ENCODE results near the gene AGTRAP.

AGTRAP gene, protein sequence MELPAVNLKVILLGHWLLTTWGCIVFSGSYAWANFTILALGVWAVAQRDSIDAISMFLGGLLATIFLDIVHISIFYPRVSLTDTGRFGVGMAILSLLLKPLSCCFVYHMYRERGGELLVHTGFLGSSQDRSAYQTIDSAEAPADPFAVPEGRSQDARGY

DNA sequence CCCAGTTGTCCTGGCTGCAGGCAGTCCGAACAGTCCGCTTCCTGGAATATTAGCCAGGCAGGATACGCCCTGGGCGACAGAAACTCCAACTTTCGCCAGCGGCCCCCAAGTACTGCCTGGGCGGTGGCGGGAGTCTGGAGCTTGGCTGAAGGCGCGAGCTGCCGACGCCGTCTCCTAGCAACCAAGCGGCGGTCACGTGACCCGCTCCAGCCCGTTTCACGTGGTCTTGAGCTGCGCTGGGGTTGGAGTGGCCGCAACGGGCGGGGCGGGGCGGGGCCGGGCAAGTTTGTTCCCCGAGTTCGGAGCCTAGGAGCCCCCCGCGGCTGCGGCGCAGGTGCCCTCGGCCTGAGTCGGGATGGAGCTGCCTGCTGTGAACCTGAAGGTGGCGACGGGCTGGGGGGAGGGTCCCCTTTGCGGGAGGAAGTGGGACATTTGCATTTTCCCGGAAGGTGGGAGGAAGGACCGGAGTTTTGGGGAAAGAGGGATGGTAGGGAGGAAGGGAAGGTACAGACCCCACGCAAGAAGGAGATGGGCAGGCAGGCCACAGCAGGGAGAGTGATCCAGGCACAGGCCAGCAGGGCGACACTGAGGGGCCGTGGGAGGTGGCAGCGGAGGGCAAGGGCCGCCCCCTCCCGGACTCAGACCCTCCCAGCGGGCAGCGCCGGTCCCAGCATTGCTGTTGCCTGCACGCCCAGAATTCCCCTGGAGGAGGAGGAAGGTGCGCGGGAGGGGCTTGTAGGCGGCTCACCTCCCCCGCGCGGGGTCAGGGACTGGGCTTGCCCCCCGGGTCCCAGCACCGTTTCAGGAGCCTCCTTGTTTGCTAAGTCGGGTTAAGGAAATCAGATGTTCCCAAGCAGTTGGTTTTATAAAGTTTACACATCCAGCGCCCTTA is at the start of gene AGTRAP:
AGTRAP (plus strand) TSS at position 283 of the 892 bp plus-strand sequence; CDS start at position 356, 73 bp downstream.
- peak; percentile 71 to 73 for DNase-seq (ENCODE audit: low read depth in 2 of 2)

DNA sequence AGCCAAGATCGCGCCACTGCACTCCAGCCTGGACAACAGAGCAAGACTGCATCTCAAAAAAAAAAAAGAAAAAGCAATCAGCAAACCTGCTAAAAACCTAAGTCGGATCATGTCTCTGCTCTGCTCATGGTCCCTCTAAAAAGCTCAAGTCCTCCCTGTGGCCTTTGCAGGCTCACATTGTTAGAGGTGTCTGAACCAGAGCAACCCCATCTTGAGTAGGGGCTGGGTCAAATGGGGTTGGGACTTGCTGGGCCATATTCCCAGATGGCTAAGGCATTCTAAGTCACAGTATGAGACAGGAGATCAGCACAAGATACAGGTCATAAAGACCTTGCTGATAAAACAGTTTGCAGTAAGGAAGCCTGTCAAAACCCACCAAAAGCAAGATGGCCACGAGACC is 47.4 kb upstream of the AGTRAP start:
- DNase-seq (ENCODE audit: low read depth in 2 of 2): no peak

DNA sequence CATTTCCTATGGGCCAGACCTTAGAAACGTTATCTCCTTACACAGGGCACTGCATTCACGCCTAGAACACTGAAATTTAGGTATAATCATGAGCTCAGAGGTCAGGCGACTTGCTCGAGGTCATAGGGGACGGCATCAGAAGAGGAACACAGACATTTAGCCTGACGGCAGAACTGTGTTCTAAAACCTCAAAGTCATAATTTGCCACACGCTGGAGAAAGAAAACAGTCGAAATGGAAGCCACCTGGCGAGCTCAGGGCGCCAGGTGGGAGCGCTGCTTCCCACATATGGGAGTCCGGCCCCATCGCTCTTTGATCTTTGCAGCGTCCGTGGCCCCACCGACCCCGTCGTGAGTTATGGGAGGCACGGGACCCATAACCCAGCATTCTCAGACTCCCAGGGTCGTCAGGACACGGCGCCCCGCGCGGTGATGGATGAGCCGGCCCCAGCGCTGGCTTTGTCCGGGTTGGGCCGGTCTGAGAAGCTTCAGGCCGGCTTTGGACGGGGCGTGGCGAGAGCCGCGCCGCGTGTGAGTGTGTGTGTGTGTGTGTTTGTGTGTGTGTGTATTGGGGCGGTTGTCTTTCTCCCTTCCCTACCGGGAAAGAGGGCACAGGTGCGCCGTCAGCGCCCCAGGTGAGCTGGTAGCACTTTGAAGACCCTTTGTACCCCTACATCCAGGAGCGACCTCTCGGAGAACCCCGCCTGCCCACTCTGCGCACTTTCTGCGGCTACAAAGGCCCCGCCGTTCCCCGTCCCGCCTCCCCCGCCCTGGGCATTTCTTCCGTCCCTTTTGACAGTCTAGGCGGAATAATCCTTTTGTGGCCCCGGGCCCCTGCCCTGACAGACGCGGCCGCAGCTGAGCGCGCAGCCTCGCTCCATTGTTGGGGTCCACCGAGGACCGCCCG is 45.3 kb upstream of the AGTRAP start:
- DNase-seq (ENCODE audit: low read depth in 2 of 2): no peak

DNA sequence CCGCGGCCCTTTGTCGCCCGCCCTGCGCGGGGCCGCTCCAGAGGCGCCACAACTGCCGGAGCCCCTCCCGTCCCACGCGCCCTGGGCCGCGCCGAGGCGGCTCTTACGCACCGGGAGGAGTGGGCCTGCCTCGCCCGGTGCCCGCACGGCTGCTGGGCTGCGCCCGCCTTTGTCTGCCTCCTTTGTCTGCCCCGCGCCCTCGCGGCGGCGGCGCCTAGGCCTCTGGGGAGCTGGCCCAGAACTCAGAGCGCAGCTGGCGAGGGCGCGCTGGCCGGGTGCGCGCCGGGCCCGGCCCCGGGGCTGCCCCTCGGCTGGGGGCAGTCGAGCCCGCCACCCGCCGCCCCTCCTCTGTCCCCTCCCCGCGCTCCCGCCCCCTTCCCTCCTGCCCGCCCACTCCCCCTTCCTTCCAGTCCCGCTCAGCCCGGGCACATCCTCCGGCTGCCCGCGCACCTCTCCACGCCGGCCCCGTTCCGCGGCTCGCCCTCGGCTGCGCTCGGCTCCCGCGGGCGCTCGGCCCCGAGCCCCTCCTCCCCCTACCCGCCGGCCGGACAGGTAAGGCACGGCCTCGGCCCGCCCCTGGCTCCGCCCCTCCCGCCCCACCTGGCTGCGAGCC is 44.5 kb upstream of the AGTRAP start, which contains the start of gene DRAXIN:
DRAXIN (plus strand) TSS at position 409 of the 613 bp plus-strand sequence. CDS start 14,549 bp downstream, outside the sequence.
- no peak for DNase-seq (ENCODE audit: low read depth in 2 of 2)

DNA sequence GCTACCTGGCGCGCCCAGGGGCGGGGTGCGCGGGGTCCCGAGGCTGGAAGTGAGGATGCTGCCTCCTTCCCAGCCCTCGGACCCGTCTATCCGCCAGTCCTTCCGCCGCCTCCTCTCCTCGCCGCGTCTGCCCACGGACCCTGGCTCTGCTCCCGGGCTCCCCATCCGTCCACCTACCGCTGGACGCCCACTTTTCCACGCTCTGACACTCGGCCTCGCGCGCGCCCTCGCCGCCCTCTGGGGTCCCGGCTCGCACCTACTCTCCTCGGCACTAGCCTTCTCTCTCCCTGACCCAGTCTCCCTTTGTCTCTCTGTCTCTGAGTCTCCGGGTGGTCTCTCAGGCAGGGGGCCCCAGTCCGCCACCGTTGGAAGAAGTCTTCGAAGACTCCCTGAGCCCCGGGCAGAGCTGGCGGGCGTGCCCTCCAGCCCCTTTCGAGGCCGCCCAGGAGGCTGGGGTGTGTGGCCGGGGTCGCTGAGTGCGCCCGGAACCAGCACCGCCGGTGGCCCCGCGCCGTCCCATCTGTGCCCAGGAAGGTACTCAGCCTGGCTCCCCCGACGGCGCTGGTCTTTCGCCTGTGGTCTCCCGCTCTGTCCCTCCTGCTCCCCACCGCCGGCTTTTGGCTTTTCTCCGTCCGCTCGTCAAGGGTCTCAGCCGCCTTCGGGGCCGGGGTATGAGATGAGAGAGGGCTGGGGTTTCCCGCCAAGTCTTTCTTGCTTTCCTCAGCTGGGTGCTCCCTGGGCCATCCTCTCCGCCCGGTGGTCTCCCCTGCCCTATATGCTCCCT is 43.8 kb upstream of the AGTRAP start:
- no peak for DNase-seq (ENCODE audit: low read depth in 2 of 2)

DNA sequence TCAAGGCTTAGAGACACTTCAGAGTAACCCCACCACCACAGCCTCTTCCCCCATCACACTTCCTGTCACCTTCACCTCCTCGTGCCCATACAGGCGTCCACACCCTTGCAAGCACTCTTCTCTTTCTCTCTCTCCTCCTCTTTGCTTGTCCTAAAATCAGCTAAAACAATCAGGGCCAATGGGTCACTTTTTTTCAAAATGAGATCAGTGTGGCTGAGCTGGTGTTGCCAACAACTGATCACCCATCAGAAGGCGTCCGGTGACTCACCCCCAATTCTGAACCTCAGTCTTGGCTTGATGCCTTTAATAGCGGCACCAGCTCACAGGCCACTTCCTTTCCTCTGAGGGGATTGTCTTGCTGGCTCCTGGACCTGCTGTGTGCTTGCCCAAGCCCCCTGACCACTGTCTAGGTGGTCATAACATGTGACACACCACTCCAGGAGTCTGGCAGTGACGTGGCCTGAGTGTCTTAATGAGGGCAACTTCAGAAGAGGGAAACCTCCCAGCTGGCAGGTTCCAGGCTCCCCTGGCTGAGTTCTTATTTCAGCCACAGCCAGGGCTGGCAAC is 42.8 kb upstream of the AGTRAP start:
- DNase-seq (ENCODE audit: low read depth in 2 of 2): peak; percentile 13 to 24

DNA sequence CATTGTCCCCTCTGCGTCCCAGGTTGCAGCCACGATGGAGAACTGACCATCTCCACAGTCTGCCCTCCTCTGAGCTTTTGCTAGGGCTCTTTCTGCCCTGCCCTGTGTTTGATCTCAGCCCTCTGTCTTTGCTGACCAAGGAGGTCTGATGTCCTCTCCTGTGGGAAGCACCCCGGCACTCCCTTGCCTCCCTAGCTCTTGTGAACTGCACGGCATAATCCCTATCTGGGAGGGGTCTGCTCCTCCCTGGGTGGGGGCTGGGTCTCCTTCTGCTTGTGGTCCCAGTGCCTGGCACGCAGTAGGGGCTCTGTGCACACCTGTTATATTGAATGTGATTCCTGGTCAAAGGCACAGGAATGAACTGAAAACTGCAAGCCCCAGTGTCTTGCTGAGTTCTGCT is 42.0 kb upstream of the AGTRAP start:
- DNase-seq (ENCODE audit: low read depth in 2 of 2): no peak

DNA sequence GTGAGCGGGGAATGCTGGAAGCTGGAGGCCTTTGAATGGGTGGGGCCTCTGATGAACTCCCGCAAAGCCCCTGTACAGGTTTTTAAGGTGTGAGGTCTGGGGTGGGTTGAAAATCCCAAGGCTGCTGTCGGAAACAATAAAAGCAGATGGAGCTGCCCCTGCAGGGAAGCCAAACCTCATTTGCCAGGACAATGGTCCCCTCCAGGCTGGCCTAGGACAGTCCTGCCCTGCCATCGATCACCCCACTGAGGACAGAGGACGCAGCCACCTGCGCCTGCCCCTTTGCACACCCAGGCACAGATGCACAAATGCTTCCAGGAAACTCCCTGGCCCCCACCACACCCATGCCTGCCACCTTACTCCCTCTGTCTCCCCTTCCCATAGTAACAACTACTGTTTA is 40.1 kb upstream of the AGTRAP start:
- no peak for DNase-seq (ENCODE audit: low read depth in 2 of 2)

DNA sequence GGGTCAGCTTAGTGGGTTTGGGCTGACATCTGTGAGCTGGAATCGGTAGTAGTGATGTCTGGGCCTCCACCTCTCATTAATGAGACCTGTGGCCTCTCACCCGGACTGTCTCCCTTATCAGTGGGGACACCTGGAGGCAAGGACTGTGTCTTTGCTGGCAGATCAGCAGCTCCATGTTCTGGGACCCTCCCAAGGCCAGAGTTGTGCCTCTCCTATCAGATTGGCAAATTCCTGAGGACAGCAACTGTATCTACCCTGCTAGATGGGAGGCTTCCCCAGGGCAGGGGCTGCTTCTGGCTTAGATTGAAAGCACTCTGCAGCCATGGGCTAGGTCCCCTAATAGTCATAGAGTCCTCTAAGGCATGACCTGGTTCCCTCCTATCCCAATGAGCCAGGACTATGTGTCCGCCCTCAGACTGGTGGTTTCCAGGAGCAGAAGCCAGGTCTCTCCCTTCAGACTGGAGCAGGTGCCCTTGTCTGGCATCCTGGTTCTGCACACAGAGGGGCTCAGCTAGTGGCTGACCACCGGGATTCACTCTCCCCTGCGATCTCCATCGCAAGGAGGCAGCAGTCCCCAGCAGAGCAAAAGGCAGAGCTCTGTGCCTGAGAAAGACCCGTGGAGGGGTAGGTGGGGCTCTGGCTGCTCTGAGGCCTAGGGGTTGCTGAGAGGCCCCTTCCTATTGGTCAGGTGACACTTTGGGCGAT is 38.6 kb upstream of the AGTRAP start:
- no peak for DNase-seq (ENCODE audit: low read depth in 2 of 2)

DNA sequence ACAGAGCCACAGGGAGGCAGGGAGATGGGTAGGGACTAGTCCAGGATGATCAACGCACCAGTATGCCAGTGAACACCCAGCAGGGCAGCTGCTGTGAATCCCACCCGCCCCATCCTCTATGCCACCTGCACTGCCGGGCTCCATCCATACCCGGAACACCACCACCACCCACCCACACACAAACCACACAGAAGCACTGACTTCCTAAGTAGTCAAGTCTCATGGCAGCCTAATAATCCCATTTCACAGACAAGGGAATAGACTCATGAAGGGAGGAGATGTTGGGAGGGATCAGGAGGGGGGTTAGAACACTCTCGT is 38.1 kb upstream of the AGTRAP start:
- DNase-seq (ENCODE audit: low read depth in 2 of 2): no peak

DNA sequence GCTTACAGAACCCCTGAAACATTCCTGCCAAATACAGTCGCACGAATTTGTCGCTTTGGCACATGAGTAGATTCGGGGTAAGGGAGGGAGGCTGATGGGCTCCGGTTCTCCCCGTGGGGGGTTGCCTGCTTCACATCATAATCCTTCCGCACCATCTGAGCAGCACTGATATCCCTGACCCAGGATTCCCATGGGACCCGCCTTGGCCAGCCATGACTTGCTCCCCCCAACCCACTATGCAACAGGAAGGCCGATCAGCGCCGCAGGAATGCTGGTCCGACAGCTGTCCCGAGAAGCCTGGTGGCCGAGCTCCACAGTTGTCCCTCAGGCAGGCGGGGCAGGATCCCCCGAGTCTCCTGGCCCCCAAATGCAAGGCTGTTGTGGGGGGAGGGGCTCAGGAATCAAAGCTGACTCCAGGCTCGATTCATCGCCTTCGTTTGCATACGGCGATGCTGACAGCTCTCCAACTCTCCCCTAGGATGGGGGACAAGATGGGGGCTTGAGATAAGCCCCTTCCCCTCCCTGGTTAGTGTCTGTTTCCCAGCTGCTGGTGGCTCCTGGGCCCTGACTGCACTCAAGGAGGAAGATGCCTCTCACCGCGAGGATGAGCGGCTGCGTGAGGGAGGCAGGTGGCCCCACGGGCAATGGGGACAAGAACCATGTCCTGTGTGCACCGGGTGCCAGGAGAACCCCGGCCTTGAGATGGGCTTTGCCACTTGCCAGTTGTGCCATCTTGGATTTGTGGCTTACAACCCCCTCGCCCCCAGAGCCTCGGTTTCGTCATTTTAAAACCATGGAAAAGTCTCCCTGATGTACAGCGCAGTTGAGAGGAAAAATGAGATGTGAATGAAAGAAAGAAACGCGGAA is 35.1 kb upstream of the AGTRAP start:
- no peak for DNase-seq (ENCODE audit: low read depth in 2 of 2)

DNA sequence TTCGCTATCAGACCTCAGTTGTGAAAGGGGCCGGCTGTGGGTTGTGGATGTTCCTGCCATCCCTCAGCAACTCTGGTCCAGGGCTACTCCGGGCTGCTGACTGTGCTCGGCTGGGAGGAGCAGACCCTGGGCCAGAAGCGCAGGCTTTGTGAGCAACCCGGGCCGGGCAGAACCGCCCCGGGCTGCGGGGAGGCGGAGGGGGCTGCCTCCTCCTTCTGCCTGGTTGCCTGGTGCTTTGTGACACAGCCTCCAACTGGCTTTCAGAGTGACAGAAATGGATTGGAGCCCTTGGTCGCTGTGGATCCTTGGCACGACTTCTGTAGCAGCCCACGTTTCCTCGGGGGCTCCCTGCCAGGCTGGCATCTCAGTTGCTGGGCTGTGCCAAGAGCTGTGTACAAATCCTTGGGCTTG is 34.4 kb upstream of the AGTRAP start:
- DNase-seq (ENCODE audit: low read depth in 2 of 2): no peak

DNA sequence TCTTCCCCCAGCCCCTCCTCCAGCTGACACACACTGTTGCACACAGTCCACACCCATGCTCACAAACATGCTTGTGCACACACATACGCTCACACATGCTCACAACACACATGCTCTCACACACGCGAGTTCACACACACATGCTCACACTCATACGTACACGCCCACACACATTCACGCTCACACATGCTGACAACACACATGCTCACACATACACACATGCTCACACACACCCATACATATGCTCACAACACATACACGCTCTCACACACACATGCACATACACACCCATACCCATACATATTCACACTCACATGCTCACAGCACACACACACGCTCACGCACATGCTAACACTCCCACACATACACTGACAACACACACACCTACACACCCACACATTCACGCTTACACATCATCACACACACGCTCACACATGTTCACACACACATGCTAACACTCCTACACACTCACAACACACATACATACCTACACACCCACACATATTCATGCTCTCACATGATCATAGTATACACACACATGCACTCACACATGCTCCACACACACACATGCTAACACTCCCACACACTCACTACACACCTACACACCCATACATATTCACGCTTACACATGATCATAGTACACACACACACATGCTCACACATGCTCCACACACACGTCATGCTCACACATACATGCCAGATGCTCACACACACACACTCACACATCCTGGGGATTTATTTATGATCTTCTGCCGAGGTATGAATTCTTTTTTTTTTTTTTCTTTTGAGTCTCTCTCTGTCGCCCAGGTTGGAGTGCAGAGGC is 33.7 kb upstream of the AGTRAP start:
- DNase-seq (ENCODE audit: low read depth in 2 of 2): no peak

DNA sequence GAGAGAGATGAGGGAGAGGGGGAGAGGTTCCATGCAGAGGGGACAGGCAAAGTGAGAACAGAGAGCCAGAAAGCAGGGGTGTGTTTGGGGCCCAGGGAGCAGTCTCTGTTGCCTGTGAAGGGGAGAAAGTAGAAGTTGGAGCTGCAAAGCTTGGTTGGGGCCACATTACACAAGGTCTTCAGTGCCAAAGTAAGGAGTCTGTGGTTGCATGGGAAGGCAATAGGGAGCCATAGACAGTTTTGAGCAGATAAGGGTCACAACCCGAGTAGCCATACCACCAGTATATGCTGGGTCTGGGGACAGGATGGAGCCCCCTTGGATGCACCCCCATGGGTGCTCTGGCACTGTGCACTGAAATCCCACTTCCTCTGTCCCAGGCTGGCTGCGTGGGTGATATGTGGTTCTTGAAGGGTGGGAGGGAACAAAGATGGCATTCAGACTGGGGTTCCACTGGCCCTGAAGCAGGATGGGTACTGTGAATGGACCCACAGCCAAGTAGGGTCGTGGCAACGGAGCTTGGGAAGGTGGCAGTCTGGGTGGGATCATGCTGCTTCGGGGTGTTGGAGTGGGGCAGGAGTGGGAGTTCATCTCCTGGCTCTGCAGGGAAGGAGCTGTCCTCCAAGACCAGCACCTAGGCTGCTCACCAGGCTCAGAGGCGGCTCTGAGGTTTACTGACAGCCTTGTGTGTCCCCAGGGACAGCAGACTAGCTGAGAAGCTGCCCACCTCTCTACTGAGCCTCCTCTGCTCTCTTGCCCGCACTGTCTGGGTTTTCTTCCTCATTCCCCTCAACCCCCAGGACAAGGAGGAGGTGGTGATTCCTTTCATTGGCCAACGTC is 32.4 kb upstream of the AGTRAP start:
- no peak for DNase-seq (ENCODE audit: low read depth in 2 of 2)

DNA sequence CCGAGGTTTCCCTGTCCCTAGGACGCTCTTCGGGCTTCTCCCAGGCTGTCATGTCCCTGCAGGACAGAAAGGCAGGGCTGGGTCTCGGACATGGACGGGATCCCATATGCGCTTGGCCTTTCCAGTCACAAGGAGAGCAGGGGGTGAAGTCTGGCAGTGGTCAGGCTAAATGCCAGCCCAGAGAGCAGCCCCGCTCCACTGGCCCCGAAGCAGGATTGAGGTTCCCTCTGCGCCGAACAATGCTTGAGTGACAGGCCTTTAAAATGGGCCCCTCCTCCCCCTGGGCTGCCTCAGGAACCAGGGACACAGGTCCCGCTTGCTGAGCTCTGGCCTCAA is 31.8 kb upstream of the AGTRAP start:
- DNase-seq (ENCODE audit: low read depth in 2 of 2): no peak

DNA sequence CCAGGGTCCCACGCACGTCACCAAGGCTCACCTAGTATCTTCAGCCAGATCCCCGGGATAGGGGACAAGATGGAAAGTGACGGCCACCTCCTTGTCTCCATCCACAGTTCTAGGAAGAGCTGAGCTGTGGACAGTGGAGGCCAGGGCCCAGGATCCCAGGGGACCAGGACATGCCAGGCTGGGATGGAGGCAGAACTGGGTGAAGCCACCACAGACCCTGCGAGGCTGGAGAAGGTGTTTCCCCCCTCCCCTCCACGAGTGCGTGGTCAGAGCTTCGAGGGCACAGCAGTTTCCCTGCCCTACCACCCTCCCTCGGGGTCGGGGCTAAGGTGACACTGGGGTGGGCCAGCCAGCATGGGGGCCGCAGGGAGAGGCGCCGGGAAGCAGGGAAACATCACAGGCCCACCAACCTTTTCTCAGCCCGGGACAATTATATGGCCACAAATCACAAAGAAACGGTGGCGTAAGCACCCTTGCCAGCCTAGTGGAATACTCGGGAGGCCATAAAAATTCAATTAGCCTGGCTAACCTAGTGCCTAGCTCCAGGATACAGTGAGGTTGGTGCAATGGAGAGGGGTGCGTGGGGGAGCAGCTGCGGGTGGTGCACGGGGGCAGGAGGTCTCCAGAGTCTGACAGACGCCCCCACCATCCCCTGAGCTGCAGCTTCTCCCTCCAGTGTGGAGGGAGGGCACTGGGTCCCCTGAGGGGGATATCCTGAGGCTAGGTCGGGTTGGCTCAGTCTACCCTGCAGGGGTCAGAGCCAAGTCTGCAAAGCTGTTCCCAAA is 31.1 kb upstream of the AGTRAP start:
- DNase-seq (ENCODE audit: low read depth in 2 of 2): no peak

DNA sequence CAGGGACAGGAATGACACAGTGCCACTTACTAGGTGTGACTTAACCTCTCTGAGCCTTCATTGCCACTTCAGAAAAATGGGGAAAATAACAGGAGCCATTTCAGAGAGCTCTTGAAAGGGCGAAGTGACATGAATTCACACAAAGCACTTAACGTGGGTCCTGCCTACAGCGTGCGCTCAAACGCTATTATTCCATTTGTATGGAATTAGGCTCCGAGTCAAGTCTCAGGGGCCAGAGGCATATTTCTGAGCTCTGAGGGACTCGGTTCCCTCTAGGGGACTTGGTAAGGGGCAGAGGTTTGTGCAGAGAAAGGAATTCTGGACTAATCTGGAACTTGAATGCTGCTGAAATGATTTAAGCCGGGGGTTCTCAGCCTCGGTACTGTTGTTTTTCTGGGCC is 30.3 kb upstream of the AGTRAP start:
- DNase-seq (ENCODE audit: low read depth in 2 of 2): no peak
